NCI-H2107 treated with DMSO at 0.1 percent for 48 hours (cell line): ENCODE results near the gene DLEC1.
"Not testable (repeated sequence)": the region's sequence is repeated elsewhere in the genome, so short reads cannot be mapped to it uniquely, and the experiment has no call there.

ENCODE experiments used
- DNase-seq: peaks from one replicate; lab custom pipeline; 2025; ENCODE audit not compliant: unreplicated experiment; lab: John Stamatoyannopoulos, UW

The DLEC1 gene

GRCh38 chr3:38135621-38136277 lies 96.7 kb downstream of the DLEC1 start:
- DNase-seq: not testable (repeated sequence)

- DNase-seq: no peak
Observed at GRCh38 chr3:38136393-38136776, 97.4 kb downstream of the DLEC1 start.

GRCh38 chr3:38136777-38137614 lies 98.0 kb downstream of the DLEC1 start, which contains the start of gene ACAA1:
ACAA1 (minus strand) TSS chr3:38137127; CDS start chr3:38137035, 92 bp downstream.
- peak; percentile 91 for DNase-seq

- peak; percentile 41 for DNase-seq
Observed at GRCh38 chr3:38137615-38138348, 98.8 kb downstream of the DLEC1 start.

- DNase-seq: no peak
Observed at GRCh38 chr3:38138349-38139190, 99.6 kb downstream of the DLEC1 start, which contains the start of gene MYD88. MYD88 (plus strand) TSS chr3:38138661; CDS start chr3:38138701, 40 bp downstream.

GRCh38 chr3:38139191-38139590 lies 100.2 kb downstream of the DLEC1 start:
- DNase-seq: no peak

- no peak for DNase-seq
Observed at GRCh38 chr3:38139652-38140051, 100.6 kb downstream of the DLEC1 start.

GRCh38 chr3:38140326-38141172 lies 101.5 kb downstream of the DLEC1 start:
- no peak for DNase-seq

- DNase-seq: no peak
Observed at GRCh38 chr3:38141173-38141951, 102.4 kb downstream of the DLEC1 start.

GRCh38 chr3:38141952-38142273 lies 102.9 kb downstream of the DLEC1 start:
- DNase-seq: peak; percentile 19

GRCh38 chr3:38142959-38143358 lies 104.0 kb downstream of the DLEC1 start:
- no peak for DNase-seq

GRCh38 chr3:38143511-38143910 lies 104.5 kb downstream of the DLEC1 start:
- DNase-seq: no peak

- DNase-seq: no peak
Observed at GRCh38 chr3:38146504-38146903, 107.5 kb downstream of the DLEC1 start.

- no peak for DNase-seq
Observed at GRCh38 chr3:38147421-38147820, 108.4 kb downstream of the DLEC1 start.

GRCh38 chr3:38148311-38148882 lies 109.4 kb downstream of the DLEC1 start:
- DNase-seq: no peak

- DNase-seq: no peak
Observed at GRCh38 chr3:38149708-38150107, 110.7 kb downstream of the DLEC1 start.

- no peak for DNase-seq
Observed at GRCh38 chr3:38150780-38151528, 111.9 kb downstream of the DLEC1 start.

GRCh38 chr3:38151667-38152265 lies 112.8 kb downstream of the DLEC1 start:
- no peak for DNase-seq
